IMR-90 (cell line): Measurements from ENCODE around the gene MMAB. TPM values are rescaled to one million over a fixed set of nuclear protein-coding genes. Genes with fewer than 3 reads are reported as not detected.

Experiments used
- ATAC-seq: fragments of 200-7000 bp; cut with Tn5 transposase; 2 replicates; pipeline ENCODE4 v1.9.1; 2020; ENCODE audit warnings: low read depth, mild to moderate bottlenecking, moderate library complexity
- BruUV-seq: library from RNA; stranded (reverse); fragments of 400-500 nt; replicated peaks from 2 replicates; lab custom pipeline; 2021; lab: Mats Ljungman, UMichigan
- CTCF ChIA-PET: fragments of 300-600 bp; formaldehyde crosslinking; extraction: SDS; loops from one replicate; lab custom pipeline; 2021; ENCODE audit warnings: antibody characterized with exemption; lab: Yijun Ruan, JAX
- POLR2A ChIA-PET: fragments of 300-600 bp; sonication (Branson Sonifier 250); formaldehyde crosslinking; loops from one replicate; lab custom pipeline; 2022; ENCODE audit warnings: antibody characterized with exemption; ENCODE audit not compliant: unreplicated experiment; lab: Charles Lee
- DNase-seq: peaks from one replicate; pipeline ENCODE4 v3.0.0; 2013
- H2AFZ ChIP-seq: replicated peaks from 2 replicates; pipeline ENCODE3; 2013; ENCODE audit warnings: low read length, mild to moderate bottlenecking; ENCODE audit not compliant: poor library complexity
- H2AK5ac ChIP-seq: 2 replicates; pipeline ENCODE4 v1.6.1; 2013; ENCODE audit warnings: low read depth, low read length, inconsistent platforms
- H2AK9ac ChIP-seq: replicated peaks from 2 replicates; pipeline ENCODE3; 2013; ENCODE audit warnings: mild to moderate bottlenecking, low read depth, low read length, moderate library complexity; ENCODE audit not compliant: poor library complexity
- H2BK120ac ChIP-seq: 2 replicates; pipeline ENCODE4 v1.6.1; 2013; ENCODE audit warnings: low read depth, low read length, inconsistent platforms
- H2BK15ac ChIP-seq: 3 replicates; pipeline ENCODE4 v1.6.1; 2013; ENCODE audit warnings: low read depth, low read length, inconsistent platforms
- H2BK20ac ChIP-seq: 2 replicates; pipeline ENCODE4 v1.6.1; 2013; ENCODE audit warnings: low read depth, mild to moderate bottlenecking, inconsistent platforms, low read length, moderate library complexity
- H2BK5ac ChIP-seq: 2 replicates; pipeline ENCODE4 v1.6.1; 2013; ENCODE audit warnings: mild to moderate bottlenecking, low read depth, low read length, inconsistent platforms; ENCODE audit not compliant: poor library complexity, severe bottlenecking
- H3K14ac ChIP-seq: replicated peaks from 2 replicates; pipeline ENCODE4 v1.6.1; 2013; ENCODE audit warnings: low read depth, low read length, inconsistent platforms
- H3K18ac ChIP-seq: 2 replicates; pipeline ENCODE4 v1.6.1; 2013; ENCODE audit warnings: low read depth, low read length, control low read depth
- H3K23ac ChIP-seq: 2 replicates; pipeline ENCODE4 v1.6.1; 2013; ENCODE audit warnings: low read depth, low read length, inconsistent platforms
- H3K27ac ChIP-seq: 2 replicates; pipeline ENCODE4 v1.5.1; 2013; ENCODE audit warnings: mild to moderate bottlenecking, control low read depth, low read length; ENCODE audit not compliant: insufficient read depth
- H3K27me3 ChIP-seq: 2 replicates; pipeline ENCODE4 v1.6.1; 2013; ENCODE audit warnings: low read length; ENCODE audit not compliant: control insufficient read depth, insufficient read depth
- H3K36me3 ChIP-seq: 2 replicates; pipeline ENCODE4 v1.6.1; 2013; ENCODE audit warnings: low read length, mixed read lengths; ENCODE audit not compliant: control insufficient read depth, insufficient read depth
- H3K4ac ChIP-seq: 2 replicates; pipeline ENCODE4 v1.6.1; 2013; ENCODE audit warnings: low read depth, low read length, inconsistent platforms
- H3K4me1 ChIP-seq: 2 replicates; pipeline ENCODE4 v1.6.1; 2013; ENCODE audit warnings: low read length, mixed read lengths; ENCODE audit not compliant: control insufficient read depth, insufficient read depth
- H3K4me2 ChIP-seq: 2 replicates; pipeline ENCODE4 v1.6.1; 2013; ENCODE audit warnings: low read depth, mild to moderate bottlenecking, control low read depth, low read length, moderate library complexity
- H3K4me3 ChIP-seq: 2 replicates; pipeline ENCODE4 v1.5.1; 2013; ENCODE audit warnings: low read depth, mild to moderate bottlenecking, control low read depth, low read length, moderate library complexity; ENCODE audit not compliant: insufficient read depth
- H3K56ac ChIP-seq: 2 replicates; pipeline ENCODE4 v1.6.1; 2013; ENCODE audit warnings: low read length, inconsistent platforms; ENCODE audit not compliant: insufficient read depth; ENCODE audit errors: extremely low read depth
- H3K79me1 ChIP-seq, 2 experiments: 2 replicates each; pipeline ENCODE4 v1.6.1; 2013; ENCODE audit warnings: low read length in 2 of 2, inconsistent platforms in 1 of 2, low read depth in 1 of 2
- H3K9ac ChIP-seq: 2 replicates; pipeline ENCODE4 v1.6.1; 2013; ENCODE audit warnings: low read depth, low read length, control low read depth
- H3K9me1 ChIP-seq: 2 replicates; pipeline ENCODE4 v1.6.1; 2013; ENCODE audit warnings: low read length, inconsistent platforms; ENCODE audit not compliant: insufficient read depth
- H3K9me3 ChIP-seq: 2 replicates; pipeline ENCODE4 v1.6.1; 2013; ENCODE audit warnings: low read length; ENCODE audit not compliant: control insufficient read depth, insufficient read depth
- H4K20me1 ChIP-seq: 2 replicates; pipeline ENCODE4 v1.6.1; 2013; ENCODE audit warnings: low read length, inconsistent platforms; ENCODE audit not compliant: insufficient read depth
- H4K5ac ChIP-seq: 2 replicates; pipeline ENCODE4 v1.6.1; 2013; ENCODE audit warnings: mild to moderate bottlenecking, low read depth, low read length, control low read depth
- H4K8ac ChIP-seq, 2 experiments: 2 replicates each; pipeline ENCODE4 v1.6.1; 2013; ENCODE audit warnings: low read depth in 2 of 2, low read length in 2 of 2, control low read depth in 1 of 2, inconsistent platforms in 1 of 2
- H4K91ac ChIP-seq: 2 replicates; pipeline ENCODE4 v1.6.1; 2013; ENCODE audit warnings: low read depth, low read length, inconsistent platforms; ENCODE audit not compliant: insufficient read depth
- CEBPB ChIP-seq: IDR thresholded peaks from 2 replicates; pipeline ENCODE4 v1.6.1; 2012; ENCODE audit warnings: low read depth, low read length, improper control_type of control experiment
- CHD1 ChIP-seq: IDR thresholded peaks from 2 replicates; pipeline ENCODE4 v1.6.1; 2012; ENCODE audit warnings: low read depth, low read length, improper control_type of control experiment
- CTCF ChIP-seq: conservative IDR thresholded peaks from 2 replicates; pipeline ENCODE4 v1.5.1; 2012; ENCODE audit warnings: mild to moderate bottlenecking, low read depth, low read length, improper control_type of control experiment
- ELK1 ChIP-seq: fragments of 150-350 bp; IDR thresholded peaks from 2 replicates; pipeline ENCODE4 v1.6.1; 2016; ENCODE audit warnings: low read depth, mild to moderate bottlenecking, low read length, moderate library complexity, borderline replicate concordance
- FOS ChIP-seq: fragments of 150-350 bp; IDR thresholded peaks from 2 replicates; pipeline ENCODE4 v1.6.1; 2016; ENCODE audit warnings: low read depth, low read length
- MAFK ChIP-seq: IDR thresholded peaks from 2 replicates; pipeline ENCODE4 v1.6.1; 2012; ENCODE audit warnings: low read depth, low read length, improper control_type of control experiment
- MAZ ChIP-seq: IDR thresholded peaks from 2 replicates; pipeline ENCODE4 v1.6.1; 2012; ENCODE audit warnings: low read depth, mild to moderate bottlenecking, low read length, improper control_type of control experiment, moderate library complexity, borderline replicate concordance
- MXI1 ChIP-seq: IDR thresholded peaks from 2 replicates; pipeline ENCODE4 v1.6.1; 2012; ENCODE audit warnings: low read depth, mild to moderate bottlenecking, low read length, moderate library complexity, borderline replicate concordance
- NFE2L2 ChIP-seq: fragments of 150-350 bp; IDR thresholded peaks from 2 replicates; pipeline ENCODE4 v1.6.1; 2016; ENCODE audit warnings: low read depth, mild to moderate bottlenecking, low read length
- RAD21 ChIP-seq: IDR thresholded peaks from 2 replicates; pipeline ENCODE4 v1.6.1; 2012; ENCODE audit warnings: low read length, improper control_type of control experiment
- RCOR1 ChIP-seq: IDR thresholded peaks from 2 replicates; pipeline ENCODE4 v1.6.1; 2012; ENCODE audit warnings: mild to moderate bottlenecking, low read length, improper control_type of control experiment; ENCODE audit not compliant: insufficient replicate concordance
- RFX5 ChIP-seq: IDR thresholded peaks from 2 replicates; pipeline ENCODE4 v1.8.0; 2012; ENCODE audit warnings: low read depth, mild to moderate bottlenecking, low read length, moderate library complexity
- SMC3 ChIP-seq: fragments of 150-350 bp; IDR thresholded peaks from 2 replicates; pipeline ENCODE4 v1.6.1; 2016; ENCODE audit warnings: low read depth, mild to moderate bottlenecking, antibody characterized with exemption, low read length, moderate library complexity
- WGBS, 2 experiments: methylation state at CpG; one replicate each; pipeline versions ENCODE4 v1.1.5 to v1.1.7; 2013; ENCODE audit warnings: missing lambda C conversion rate in 2 of 2; ENCODE audit not compliant: insufficient read length in 1 of 2; ENCODE audit errors: extremely low coverage in 2 of 2; 5-methylcytosine and 5-hydroxymethylcytosine counted together
- dilution Hi-C: fragments of 300-500 bp; cut with HindIII; formaldehyde crosslinking; loops from one replicate; pipeline ENCODE4 v1.14.3; 2018; ENCODE audit warnings: low sequenced_read_pairs; ENCODE audit not compliant: unreplicated experiment
- in situ Hi-C: fragments of 300-500 bp; cut with MboI; formaldehyde crosslinking; loops from 3 replicates; pipeline ENCODE4 v1.14.3; 2019; ENCODE audit warnings: low sequenced_read_pairs, inconsistent platforms, mixed read lengths
- intact Hi-C: fragments of 100-400 bp; cut with micrococcal nuclease; formaldehyde crosslinking; loops from 2 replicates; pipeline ENCODE4 v1.10.0; 2022
- polyA plus RNA-seq, 3 experiments: library from polyadenylated mRNA; depleted of rRNA; stranded (reverse); fragments of >200 nt; gene quantifications; 2 replicates each; pipeline ENCODE4 v1.2.3, GENCODE V29; 2012; ENCODE audit warnings: low replicate concordance in 1 of 3
- total RNA-seq: library from RNA; depleted of rRNA; stranded (reverse); fragments of >200 nt; gene quantifications from 2 replicates; pipeline ENCODE4 v1.2.3, GENCODE V29; 2012

The MMAB gene
- total and polyA plus RNA-seq, 2 of the 4 experiments (the other 2 are of a cell fraction) = 16.5 to 16.9 TPM

GRCh38 chr12:109538191-109538863 is 35.0 kb downstream of the MMAB start (continued):
- TF ChIP-seq MXI1 = no peak

GRCh38 chr12:109537136-109537535 is 36.2 kb downstream of the MMAB start:
- ChIA-PET POLR2A (no interaction called here), CTCF (no interaction called here)
- Histone ChIP-seq H4K8ac (no peak overlapping the region), H2BK20ac (no peak overlapping the region), H3K4me1 (peaks cover 9% of the 10 kb centered on the region), H2BK5ac (no peak overlapping the region), H2AK5ac (no peak overlapping the region), H3K4ac (no peak overlapping the region), H2AK9ac (no peak overlapping the region), H3K9me1 (peaks cover 8% of the 10 kb centered on the region), H2BK15ac (no peak overlapping the region), H3K23ac (no peak overlapping the region), H4K5ac (no peak overlapping the region), H3K56ac (no peak overlapping the region), H4K91ac (no peak overlapping the region), H3K4me2 (no peak overlapping the region), H2BK120ac (no peak overlapping the region), H3K27me3 (no peaks in the 10 kb centered on the region), H2AFZ (no peak overlapping the region), H3K9ac (no peak overlapping the region), H3K14ac (no peak overlapping the region), H3K36me3 (peaks cover 29% of the 10 kb centered on the region), H3K79me1 (peaks cover 0 to 4% of the 10 kb centered on the region in 2 experiments; a peak in 3 of 4 replicates), H3K4me3 (no peak overlapping the region), H3K9me3 (no peaks in the 10 kb centered on the region), H4K20me1 (no peaks in the 10 kb centered on the region), H3K18ac (no peak overlapping the region), H3K27ac (no peak overlapping the region)
- WGBS, 2 experiments = 90% methylated on average over 3 of the region's 8 CpGs; no CpG with 5 or more reads in 1 of the 2 experiments
- intact Hi-C loops = no loop called here
- ATAC-seq = no peak
- DNase-seq = no peak
- BruUV-seq = no TSS peak
- in situ Hi-C loops = no loop called here
- dilution Hi-C loops = no loop called here
- TF ChIP-seq FOS = no peak
- TF ChIP-seq RCOR1 = no peak
- TF ChIP-seq SMC3 = no peak
- TF ChIP-seq NFE2L2 = no peak
- TF ChIP-seq MAZ = no peak
- TF ChIP-seq RFX5 = no peak
- no peak for TF ChIP-seq CTCF
- TF ChIP-seq MXI1 = no peak
- no peak for TF ChIP-seq MAFK
- no peak for TF ChIP-seq RAD21
- no peak for TF ChIP-seq CHD1
- no peak for TF ChIP-seq ELK1
- no peak for TF ChIP-seq CEBPB
